Hematopoietic multipotent progenitor cell treated with erythropoietin and hydrocortisone succinate and interleukin-3 and kit ligand, for 15 days (in vitro differentiated cells): ENCODE results near the gene ACTL6B.
"Not testable (repeated sequence)": the region's sequence is repeated elsewhere in the genome, so short reads cannot be mapped to it uniquely, and the experiment has no call there.

Source experiments
- DNase-seq: peaks from one replicate; pipeline ENCODE4 v3.0.0-alpha.2; 2015; ENCODE audit warnings: low spot score

The ACTL6B gene

DNA sequence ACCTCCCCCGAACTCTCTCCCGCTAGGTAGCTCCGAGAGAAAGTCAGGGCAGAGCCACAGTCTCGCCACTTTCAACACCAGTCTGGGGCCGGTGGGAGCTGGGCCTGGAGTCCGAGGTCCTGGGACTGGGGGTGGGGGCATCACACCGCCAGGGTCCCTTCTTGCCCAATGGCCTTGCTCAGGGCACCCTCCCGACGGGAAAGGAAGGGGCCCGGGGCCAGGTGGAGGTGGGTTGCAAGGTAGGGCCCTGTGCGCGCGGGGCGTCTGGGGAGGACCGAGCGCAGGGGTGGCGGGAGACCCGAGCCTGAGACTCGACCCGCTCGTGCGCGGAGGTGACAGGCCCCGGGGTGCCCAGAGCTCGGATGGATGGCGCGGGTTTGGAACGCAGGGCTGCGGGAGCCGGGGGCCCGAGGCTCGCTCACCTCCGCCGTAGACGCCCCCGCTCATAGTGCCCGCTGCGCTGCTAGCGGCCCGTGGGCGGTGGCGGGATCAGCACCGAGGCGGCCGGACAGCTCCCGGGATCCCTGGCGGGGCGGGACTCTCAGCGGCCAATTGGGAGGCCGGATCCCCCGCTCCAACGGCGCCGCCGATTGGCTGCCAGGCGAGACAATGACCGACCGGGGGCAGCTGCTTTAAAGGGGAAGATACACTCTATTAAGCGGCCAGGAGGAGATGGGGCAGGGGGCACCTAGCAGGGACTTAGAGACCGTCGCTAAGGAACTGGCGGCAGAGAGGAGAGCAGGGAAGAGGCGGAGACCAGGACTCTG, at the start of gene ACTL6B:
Gene ACTL6B (minus strand): TSS at position 541 of the 767 bp plus-strand sequence. CDS start 94 bp downstream, at position 447.
- peak; percentile 56 for DNase-seq

GRCh38 chr7:100705320-100705752, 49.1 kb upstream of the ACTL6B start:
- DNase-seq: peak; percentile 72

DNA sequence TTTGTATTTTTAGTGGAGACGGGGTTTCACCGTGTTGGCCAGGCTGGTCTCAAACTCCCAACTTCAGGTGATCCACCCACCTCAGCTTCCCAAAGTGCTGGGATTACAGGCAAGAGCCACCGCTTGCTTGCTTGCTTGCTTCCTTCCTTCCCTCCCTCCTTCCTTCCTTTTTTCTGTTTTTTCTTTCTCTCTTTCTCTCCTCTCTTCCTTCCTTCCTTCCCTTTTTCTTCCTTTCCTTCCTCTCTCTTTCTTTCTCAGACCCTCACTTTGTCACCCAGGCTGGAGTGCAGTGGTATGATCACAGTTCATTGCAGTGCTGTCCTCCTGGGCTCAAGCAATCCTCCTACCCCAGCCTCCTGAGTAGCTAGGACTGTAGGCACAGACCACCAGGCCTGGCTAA, 44.8 kb upstream of the ACTL6B start:
- not testable (repeated sequence) for DNase-seq

GRCh38 chr7:100699018-100699417, 42.8 kb upstream of the ACTL6B start:
- DNase-seq: no peak

- no peak for DNase-seq
Observed at GRCh38 chr7:100696123-100696521, 39.9 kb upstream of the ACTL6B start.

GRCh38 chr7:100694098-100694745, 38.0 kb upstream of the ACTL6B start, which contains the start of gene GIGYF1:
TSS of gene GIGYF1 (minus strand) at chr7:100694250. CDS start at chr7:100688238, 6,012 bp downstream.
- DNase-seq: peak; percentile 73

- no peak for DNase-seq
Observed at GRCh38 chr7:100693312-100694097, 37.3 kb upstream of the ACTL6B start.

- no peak for DNase-seq
Observed at GRCh38 chr7:100692578-100692961, 36.3 kb upstream of the ACTL6B start.

- peak; percentile 84 for DNase-seq
Observed at GRCh38 chr7:100691676-100692577, 35.7 kb upstream of the ACTL6B start.

DNA sequence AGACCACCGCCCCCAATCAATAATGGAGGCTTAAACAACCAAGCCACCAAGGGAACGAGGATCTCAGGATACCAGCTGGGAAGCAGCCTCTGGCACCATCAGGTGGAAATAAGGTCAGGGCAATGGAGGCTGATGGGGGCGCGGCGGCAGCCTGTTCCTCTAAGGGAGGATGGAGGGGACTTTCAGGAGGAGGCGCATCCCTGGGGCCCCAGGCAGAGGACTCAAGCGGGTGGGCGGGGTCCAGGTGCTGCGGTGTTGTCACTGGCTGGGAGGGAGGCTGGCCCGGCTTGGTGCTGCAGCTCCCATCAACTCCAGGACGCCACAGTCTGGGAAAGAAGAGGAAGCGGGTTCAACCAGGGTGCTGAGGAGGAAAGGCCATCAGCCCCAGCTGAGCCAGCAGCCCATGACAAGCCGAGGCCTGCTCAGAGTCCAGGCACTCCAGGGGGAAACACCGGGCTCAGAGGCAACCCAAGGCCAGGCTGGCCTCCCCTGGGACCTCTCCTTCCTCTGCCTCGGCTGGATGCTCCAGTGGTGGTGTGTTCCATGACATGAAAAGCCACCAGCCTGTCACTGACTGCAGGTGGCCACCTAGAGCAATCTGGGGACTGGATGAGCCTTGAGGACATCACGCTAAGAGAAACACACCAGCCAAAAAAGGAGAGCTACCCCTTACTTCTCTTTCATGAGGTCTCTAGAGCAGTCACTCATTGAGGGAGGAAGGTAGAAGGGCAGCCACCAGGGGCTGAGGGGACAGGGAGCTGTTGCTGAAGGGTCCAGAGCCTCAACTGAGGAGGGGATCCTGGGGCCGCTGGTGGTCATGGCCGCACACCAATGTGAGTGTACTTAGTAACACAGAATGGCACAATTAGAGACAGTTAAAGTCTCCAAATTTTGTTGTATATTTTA, 33.2 kb upstream of the ACTL6B start:
- no peak for DNase-seq

DNA sequence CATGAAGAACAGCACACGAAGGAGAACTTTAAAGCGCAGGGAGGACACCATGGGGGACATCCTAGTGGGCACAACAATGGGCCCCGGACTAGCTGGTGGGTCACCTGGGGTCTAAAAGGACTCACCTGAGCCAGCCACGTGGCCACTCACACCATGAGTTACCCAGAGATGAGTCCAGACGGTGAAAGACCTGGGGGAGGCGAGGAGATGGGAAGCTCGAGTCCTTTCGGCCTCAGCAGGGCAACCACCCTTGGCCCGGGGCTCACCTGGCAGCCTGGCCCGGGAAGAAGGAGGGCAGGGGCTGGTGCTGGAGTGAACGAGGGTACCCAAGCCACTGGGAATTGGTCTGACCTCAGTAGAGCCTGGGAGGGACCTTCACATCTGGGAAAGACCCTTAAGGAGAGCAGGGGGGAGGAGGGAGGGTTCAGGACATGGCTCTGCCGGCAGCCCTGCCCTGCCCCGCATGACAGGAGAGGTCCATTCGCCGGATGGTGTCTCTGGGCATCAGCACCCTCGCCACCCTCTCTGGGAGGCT, 32.1 kb upstream of the ACTL6B start:
- DNase-seq: no peak

- DNase-seq: no peak
Observed at GRCh38 chr7:100687751-100688300, 31.6 kb upstream of the ACTL6B start.

DNA sequence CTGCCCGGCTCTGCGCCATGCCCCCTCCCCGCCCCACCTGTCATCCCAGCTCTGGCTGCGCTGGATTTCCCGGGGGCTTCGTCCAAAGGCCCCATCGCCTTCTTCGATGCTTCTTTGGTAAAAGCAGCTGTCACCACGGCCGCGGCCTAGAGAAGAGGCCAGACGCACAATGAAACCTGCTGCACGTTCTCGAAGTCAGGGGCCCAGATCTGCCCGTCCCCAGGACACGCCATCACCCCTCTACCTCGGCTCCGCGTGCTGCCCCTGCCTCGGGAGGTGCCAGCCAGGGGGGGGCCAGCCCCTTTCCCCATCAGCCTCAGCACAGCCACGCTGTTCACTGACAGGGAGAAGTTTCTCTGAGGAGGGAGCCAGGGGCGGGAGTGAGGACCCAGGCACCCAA, 31.0 kb upstream of the ACTL6B start:
- DNase-seq: no peak

DNA sequence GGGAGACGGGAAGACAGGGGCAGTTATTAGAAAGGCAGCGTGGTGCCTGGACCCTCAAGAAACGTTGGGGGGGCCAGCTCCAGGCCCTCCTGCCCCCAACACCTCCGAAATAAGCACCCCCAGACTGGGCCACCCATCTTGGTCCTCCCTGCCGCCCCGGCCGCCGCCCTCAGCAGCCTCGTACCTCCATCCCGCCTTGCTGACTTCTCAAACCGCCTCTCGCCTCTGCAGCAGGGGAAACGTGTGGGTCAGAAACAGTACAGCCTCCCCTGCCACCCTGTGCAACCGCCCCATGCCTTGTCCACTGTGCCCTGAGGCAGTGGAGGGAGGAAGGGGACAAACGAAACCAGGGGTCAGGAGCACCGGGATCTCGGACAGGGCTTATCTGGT, 30.6 kb upstream of the ACTL6B start:
- no peak for DNase-seq

DNA sequence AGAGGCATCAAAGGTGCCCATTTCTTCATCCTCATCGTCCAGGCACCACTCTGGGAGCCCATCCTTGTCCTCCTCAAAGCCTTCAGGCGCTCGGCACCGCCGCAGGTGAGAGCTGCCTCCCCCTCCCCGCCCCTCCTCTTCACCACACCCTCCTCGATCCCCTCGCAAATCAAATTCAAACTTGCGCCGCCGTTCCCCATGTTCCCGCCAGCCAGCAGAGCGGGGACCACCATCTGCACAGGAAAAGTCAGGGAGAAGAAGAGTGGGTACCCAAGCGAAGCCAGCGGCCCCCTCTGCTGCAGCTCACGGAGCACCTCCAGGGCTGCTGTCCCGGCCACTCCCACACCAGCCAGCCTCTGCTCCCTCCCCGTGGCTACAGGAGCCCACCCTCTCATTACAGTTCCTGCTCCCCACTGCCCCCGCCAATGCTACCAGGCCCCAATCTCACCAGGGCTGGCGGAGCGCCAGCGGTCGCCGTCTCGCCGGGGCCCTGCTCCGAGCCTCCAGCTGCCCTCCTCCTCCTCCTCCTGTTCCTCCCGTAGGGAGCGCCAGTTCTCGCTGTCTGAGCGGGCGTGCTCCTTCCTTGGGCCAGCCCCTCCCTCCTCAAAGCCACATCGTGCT, 30.1 kb upstream of the ACTL6B start:
- no peak for DNase-seq

DNA sequence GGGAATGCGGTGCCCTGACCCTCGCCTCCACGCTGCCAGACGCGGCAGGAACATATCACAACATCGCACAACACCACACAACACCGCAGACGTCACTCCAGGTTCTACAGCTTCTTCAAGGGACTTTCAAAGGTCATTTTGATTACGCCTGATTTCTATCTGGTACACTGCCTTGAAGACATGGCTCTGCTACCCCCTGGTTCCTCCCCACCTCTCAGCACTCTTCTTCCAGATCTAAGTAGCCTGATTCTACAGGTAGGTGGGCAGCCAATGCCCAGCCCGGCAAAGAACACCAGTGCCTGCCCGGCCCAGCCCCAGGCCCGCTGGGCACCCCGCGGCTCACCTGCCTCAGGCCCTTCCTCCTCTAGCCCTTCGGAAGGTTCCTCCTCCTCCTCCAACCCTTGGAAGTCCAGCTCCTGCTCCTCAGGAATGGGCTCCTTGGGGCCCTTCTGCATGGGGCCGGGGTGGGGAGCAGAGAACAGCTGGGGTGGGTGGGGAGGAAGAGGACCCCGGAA, 29.4 kb upstream of the ACTL6B start:
- DNase-seq: no peak

GRCh38 chr7:100685049-100685605, 28.9 kb upstream of the ACTL6B start:
- DNase-seq: no peak

GRCh38 chr7:100684534-100685042, 28.3 kb upstream of the ACTL6B start:
- DNase-seq: no peak
